ENCODE measurements around the gene COL4A2.

DNA sequence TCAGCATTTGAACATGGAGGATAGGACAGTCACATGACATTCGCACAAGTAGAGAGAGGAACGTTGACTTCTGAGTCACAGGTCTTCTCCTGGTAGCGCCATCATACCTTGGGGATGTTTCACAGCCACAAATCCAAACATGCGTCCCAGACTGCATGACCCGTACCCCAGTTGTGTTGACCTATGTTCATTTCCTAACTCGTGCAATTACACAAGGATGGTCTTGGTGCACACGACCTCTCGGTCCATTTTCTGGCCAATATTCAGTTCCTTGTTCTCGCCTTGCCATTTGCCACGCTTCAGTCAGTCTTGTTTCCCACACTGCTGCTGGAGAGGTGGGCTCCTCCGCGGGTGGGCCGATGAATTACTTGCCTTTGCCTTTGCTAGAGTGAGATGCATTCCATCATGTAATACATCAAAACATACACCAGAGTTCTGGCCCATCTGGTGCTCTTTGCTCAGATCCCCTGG is 87.3 kb downstream of the COL4A2 start:
- TF ChIP-seq GATA2 (IDR thresholded peaks at IDR 0.05; ENCODE audit: low read depth, low read length) (no peak), GATA3 (IDR thresholded peaks at IDR 0.05; ENCODE audit: low read depth, low read length) (no peak)

All from SH-SY5Y (cell line).